K562 (cell line): Measurements from ENCODE around the gene HOXB3. TPM values are rescaled to one million over a fixed set of nuclear protein-coding genes. Genes with fewer than 3 reads are reported as not detected.

Experiments
- ATAC-seq: fragments of 200-7000 bp; cut with Tn5 transposase; 3 replicates; pipeline ENCODE4 v1.9.1; 2020; ENCODE audit warnings: moderate library complexity
- BruUV-seq: library from RNA; stranded (reverse); fragments of 400-500 nt; replicated peaks from 2 replicates; lab custom pipeline; 2021; lab: Mats Ljungman, UMichigan
- CTCF ChIA-PET: fragments of 300-600 bp; formaldehyde crosslinking; extraction: SDS; loops from one replicate; lab custom pipeline; 2021; ENCODE audit warnings: low intra/inter-chr PET ratio; lab: Yijun Ruan, JAX
- POLR2A ChIA-PET: fragments of 300-600, 350-650 bp; sonication (Branson Sonifier 250); formaldehyde crosslinking; extraction: SDS; loops from one replicate; lab custom pipeline; 2021; ENCODE audit warnings: antibody characterized with exemption, inconsistent platforms; lab: Yijun Ruan, JAX
- DNase-seq, 4 experiments: peaks; one replicate each; pipeline versions ENCODE4 v3.0.0 to v3.0.0-alpha.2; 2011 to 2018; ENCODE audit warnings: low spot score in 3 of 4, mixed read lengths in 3 of 4; ENCODE audit errors: extremely low read depth in 1 of 4
- FAIRE-seq: peaks from 2 replicates; lab custom pipeline; 2011; peaks lifted over from hg19 to GRCh38; lab: Jason Lieb, UNC
- H2AFZ ChIP-seq: 2 replicates; pipeline ENCODE4 v1.6.0; 2011; ENCODE audit warnings: low read depth, low read length, control low read depth, inconsistent platforms
- H3K27ac ChIP-seq: fragments of 200-600 bp; 3 replicates; pipeline ENCODE4 v1.8.0; 2011; ENCODE audit warnings: low read depth, mild to moderate bottlenecking, control low read depth, inconsistent platforms, low read length, moderate library complexity, mixed read lengths; ENCODE audit errors: extremely low read depth
- H3K27me3 ChIP-seq, 2 experiments: fragments of 300-600 bp in 1 of 2; 2 replicates in 1 of 2; 3 replicates in 1 of 2; pipeline versions ENCODE4 v1.6.0 to v1.8.0; 2011; ENCODE audit warnings: inconsistent platforms in 2 of 2, low read length in 2 of 2, mild to moderate bottlenecking in 1 of 2, mixed read lengths in 1 of 2, moderate library complexity in 1 of 2; ENCODE audit not compliant: control insufficient read depth in 2 of 2, insufficient read depth in 2 of 2
- H3K36me3 ChIP-seq: fragments of 300-600 bp; 3 replicates; pipeline ENCODE4 v1.8.0; 2011; ENCODE audit warnings: mild to moderate bottlenecking, low read length, inconsistent platforms; ENCODE audit not compliant: control insufficient read depth, insufficient read depth
- H3K4me1 ChIP-seq, 2 experiments: fragments of 200-600 bp in 1 of 2; replicated peaks in 1 of 2; 2 replicates in 1 of 2; 3 replicates in 1 of 2; pipeline versions ENCODE4 v1.5.1 to v1.8.0; 2011; ENCODE audit warnings: inconsistent platforms in 2 of 2, low read length in 2 of 2, mild to moderate bottlenecking in 1 of 2, mixed read lengths in 1 of 2, moderate library complexity in 1 of 2; ENCODE audit not compliant: control insufficient read depth in 2 of 2, insufficient read depth in 2 of 2
- H3K4me2 ChIP-seq: 2 replicates; pipeline ENCODE4 v1.6.1; 2011; ENCODE audit warnings: low read length, control low read depth, inconsistent platforms, mixed read lengths; ENCODE audit not compliant: insufficient read depth
- H3K4me3 ChIP-seq: fragments of 200-600 bp; sonication (generic), shearing (Covaris generic); 2 replicates; pipeline ENCODE4 v1.5.1; 2016; ENCODE audit warnings: control low read depth, inconsistent platforms
- H3K79me2 ChIP-seq: fragments of 200-600 bp; 3 replicates; pipeline ENCODE4 v1.8.0; 2011; ENCODE audit warnings: low read length, inconsistent platforms; ENCODE audit not compliant: control insufficient read depth, insufficient read depth
- H3K9ac ChIP-seq, 2 experiments: 2 replicates each; pipeline versions ENCODE4 v1.6.0 to v1.6.1; 2011; ENCODE audit warnings: low read depth in 2 of 2, low read length in 2 of 2, control low read depth in 1 of 2, inconsistent platforms in 1 of 2, mild to moderate bottlenecking in 1 of 2, mixed read lengths in 1 of 2; ENCODE audit not compliant: insufficient read depth in 1 of 2
- H3K9me1 ChIP-seq: one replicate; pipeline ENCODE4 v1.6.0; 2011; ENCODE audit warnings: inconsistent platforms, mild to moderate bottlenecking, low read length, moderate library complexity; ENCODE audit not compliant: control insufficient read depth, insufficient read depth
- H3K9me3 ChIP-seq: replicated peaks from 2 replicates; pipeline ENCODE4 v1.5.1; 2011; ENCODE audit warnings: low read depth, low read length, inconsistent platforms; ENCODE audit not compliant: control insufficient read depth, insufficient read depth
- H4K20me1 ChIP-seq: replicated peaks from 2 replicates; pipeline ENCODE4 v1.6.1; 2011; ENCODE audit warnings: low read length, inconsistent platforms, mixed read lengths; ENCODE audit not compliant: control insufficient read depth, insufficient read depth
- CHCHD3 ChIP-seq: fragments of 250-450 bp; sonication (Bioruptor Pico); IDR thresholded peaks from 2 replicates; pipeline ENCODE4 v2.1.2; 2022; ENCODE audit warnings: mild to moderate bottlenecking
- GTF2F1 ChIP-seq: IDR thresholded peaks from 2 replicates; pipeline ENCODE4 v1.6.1; 2011; ENCODE audit warnings: low read depth, low read length, improper control_type of control experiment
- MAZ ChIP-seq, 2 experiments: fragments of 450-650 bp in 1 of 2; sonication (generic) in 1 of 2; formaldehyde crosslinking; IDR thresholded peaks in 1 of 2; conservative IDR thresholded peaks in 1 of 2; 2 replicates each; pipeline versions ENCODE4 v1.4.0 to v1.5.0; 2020; ENCODE audit warnings: mild to moderate bottlenecking in 1 of 2, missing genetic modification reagents in 1 of 2
- NR1H2 ChIP-seq: sonication (generic); formaldehyde crosslinking; IDR thresholded peaks from 2 replicates; pipeline ENCODE4 v1.4.0; 2020; ENCODE audit warnings: mild to moderate bottlenecking, missing genetic modification reagents
- PATZ1 ChIP-seq: fragments of 250-450 bp; sonication (Bioruptor Pico); IDR thresholded peaks from 2 replicates; pipeline ENCODE4 v1.5.0; 2020; ENCODE audit warnings: mild to moderate bottlenecking, borderline replicate concordance
- SAP30 ChIP-seq: fragments of 200-600 bp; sonication (generic); IDR thresholded peaks from 2 replicates; pipeline ENCODE4 v1.6.1; 2012; ENCODE audit warnings: borderline replicate concordance, low read depth, mild to moderate bottlenecking, moderate library complexity, low read length, control low read depth, inconsistent platforms; ENCODE audit not compliant: insufficient read depth, poor library complexity, severe bottlenecking
- SREBF2 ChIP-seq: sonication (generic); formaldehyde crosslinking; IDR thresholded peaks from 2 replicates; pipeline ENCODE4 v1.4.0; 2020; ENCODE audit warnings: mild to moderate bottlenecking, missing genetic modification reagents
- SUPT5H ChIP-seq: fragments of 450-650 bp; IDR thresholded peaks from 2 replicates; pipeline ENCODE4 v1.6.1; 2016
- ZFPM2 ChIP-seq: fragments of 250-450 bp; sonication (Bioruptor Pico); IDR thresholded peaks from 2 replicates; pipeline ENCODE4 v1.5.1; 2022; ENCODE audit warnings: mild to moderate bottlenecking
- ZNF23 ChIP-seq: fragments of 250-450 bp; sonication (Bioruptor Pico); IDR thresholded peaks from 2 replicates; pipeline ENCODE4 v1.4.0; 2020; ENCODE audit warnings: mild to moderate bottlenecking
- ZNF24 ChIP-seq: fragments of 450-650 bp; IDR thresholded peaks from 2 replicates; pipeline ENCODE4 v1.6.1; 2016
- WGBS: fragments of 100-300 bp; shearing (Covaris generic); methylation state at CpG from one replicate; pipeline ENCODE4 v1.1.6; 2016; ENCODE audit warnings: low coverage, mixed read lengths; ENCODE audit not compliant: insufficient coverage; ENCODE audit errors: missing lambda C conversion rate; 5-methylcytosine and 5-hydroxymethylcytosine counted together
- in situ Hi-C: fragments of 300-500 bp; cut with MboI; formaldehyde crosslinking; loops from 4 replicates; pipeline ENCODE4 v1.15.0; 2018; ENCODE audit warnings: inconsistent platforms, mixed read lengths
- intact Hi-C: fragments of 100-400 bp; cut with micrococcal nuclease; formaldehyde crosslinking; loops from 2 replicates; pipeline ENCODE4 v1.14.2; 2022
- polyA plus RNA-seq, 8 experiments: library from polyadenylated mRNA; depleted of rRNA in 4 of 8; stranded (reverse) in 5 of 8; unstranded in 3 of 8; fragments of >200 nt; fragmentation: Nextera tagmentation in 2 of 8; fragmentation: Illumina TruSeq in 1 of 8; extraction: Ambion mirVana in 2 of 8; extraction: Trizol in 1 of 8; gene quantifications; 2 replicates each; pipeline versions ENCODE4 v1.2.1 to v1.2.3, GENCODE V29; 2011 to 2014; ENCODE audit warnings: inconsistent platforms in 1 of 8, missing spikeins in 1 of 8
- total RNA-seq, 7 experiments: library from RNA; depleted of rRNA in 6 of 7; stranded (reverse); fragments of >200 nt in 6 of 7; fragmentation: Illumina TruSeq in 2 of 7; extraction: Trizol in 2 of 7; gene quantifications; 2 replicates each; pipeline versions ENCODE4 v1.2.1 to v1.2.3, GENCODE V29; 2011 to 2021; ENCODE audit warnings: low replicate concordance in 1 of 7
- TF ChIP-seq, protein P1 (sequence below): sonication (generic); formaldehyde crosslinking; IDR thresholded peaks from 2 replicates; pipeline ENCODE4 v1.8.0; 2022; ENCODE audit warnings: mild to moderate bottlenecking, missing genetic modification reagents
- TF ChIP-seq, protein P2 (sequence below): fragments of 450-650 bp; IDR thresholded peaks from 2 replicates; pipeline ENCODE4 v1.6.1; 2016; ENCODE audit warnings: missing biosample characterization, missing genetic modification characterization

Gene HOXB3
- total and polyA plus RNA-seq, 9 of the 15 experiments (the other 6 are each of a cell fraction or from before 2014, with no cell fraction given) = 2.4 to 41.3 (median 20.2) TPM

- ChIA-PET CTCF (interaction anchor here (0.7 to 1.4 kb wide), 3 partner anchors 43 to 149 kb away, joined by 3 to 10 read pairs (median 4); no protein-coding TSS in a partner anchor), POLR2A (interaction anchor here (0.6 to 1.9 kb wide), 5 partner anchors 9 to 82 kb away, joined by 3 to 12 read pairs (median 5); no protein-coding TSS in a partner anchor)
- Histone ChIP-seq H3K9me1 (no peaks in the 10 kb centered on the region), H3K27ac (no peak overlapping the region; the same call in 2 of the 3 replicates), H3K9me3 (no peaks in the 10 kb centered on the region), H3K79me2 (no peaks in the 10 kb centered on the region), H2AFZ (peak overlapping the region; percentile 51), H3K36me3 (no peaks in the 10 kb centered on the region), H3K4me2 (peak overlapping the region; percentile 57), H3K27me3 (no peaks in the 10 kb centered on the region), H3K4me1 (peaks cover 6 to 36% of the 10 kb centered on the region in 2 experiments; a peak in 4 of 5 replicates), H4K20me1 (no peaks in the 10 kb centered on the region), H3K9ac (peak overlapping the region in 1 of 2 experiments; percentile 77; a peak in 1 of 4 replicates), H3K4me3 (no peak overlapping the region)
- in situ Hi-C loops = no loop called here
- peak; percentile 89 for FAIRE-seq
- intact Hi-C loops = loop anchor here (2.0 kb wide), 1 partner anchor 48 kb away; no protein-coding TSS in a partner anchor
- peak; percentile 35 to 86 (median 61) for DNase-seq
- no TSS peak for BruUV-seq
- ATAC-seq = peak; percentile 97
- WGBS = 16% methylated on average over 12 of the region's 12 CpGs
- TF ChIP-seq, protein P1, sequence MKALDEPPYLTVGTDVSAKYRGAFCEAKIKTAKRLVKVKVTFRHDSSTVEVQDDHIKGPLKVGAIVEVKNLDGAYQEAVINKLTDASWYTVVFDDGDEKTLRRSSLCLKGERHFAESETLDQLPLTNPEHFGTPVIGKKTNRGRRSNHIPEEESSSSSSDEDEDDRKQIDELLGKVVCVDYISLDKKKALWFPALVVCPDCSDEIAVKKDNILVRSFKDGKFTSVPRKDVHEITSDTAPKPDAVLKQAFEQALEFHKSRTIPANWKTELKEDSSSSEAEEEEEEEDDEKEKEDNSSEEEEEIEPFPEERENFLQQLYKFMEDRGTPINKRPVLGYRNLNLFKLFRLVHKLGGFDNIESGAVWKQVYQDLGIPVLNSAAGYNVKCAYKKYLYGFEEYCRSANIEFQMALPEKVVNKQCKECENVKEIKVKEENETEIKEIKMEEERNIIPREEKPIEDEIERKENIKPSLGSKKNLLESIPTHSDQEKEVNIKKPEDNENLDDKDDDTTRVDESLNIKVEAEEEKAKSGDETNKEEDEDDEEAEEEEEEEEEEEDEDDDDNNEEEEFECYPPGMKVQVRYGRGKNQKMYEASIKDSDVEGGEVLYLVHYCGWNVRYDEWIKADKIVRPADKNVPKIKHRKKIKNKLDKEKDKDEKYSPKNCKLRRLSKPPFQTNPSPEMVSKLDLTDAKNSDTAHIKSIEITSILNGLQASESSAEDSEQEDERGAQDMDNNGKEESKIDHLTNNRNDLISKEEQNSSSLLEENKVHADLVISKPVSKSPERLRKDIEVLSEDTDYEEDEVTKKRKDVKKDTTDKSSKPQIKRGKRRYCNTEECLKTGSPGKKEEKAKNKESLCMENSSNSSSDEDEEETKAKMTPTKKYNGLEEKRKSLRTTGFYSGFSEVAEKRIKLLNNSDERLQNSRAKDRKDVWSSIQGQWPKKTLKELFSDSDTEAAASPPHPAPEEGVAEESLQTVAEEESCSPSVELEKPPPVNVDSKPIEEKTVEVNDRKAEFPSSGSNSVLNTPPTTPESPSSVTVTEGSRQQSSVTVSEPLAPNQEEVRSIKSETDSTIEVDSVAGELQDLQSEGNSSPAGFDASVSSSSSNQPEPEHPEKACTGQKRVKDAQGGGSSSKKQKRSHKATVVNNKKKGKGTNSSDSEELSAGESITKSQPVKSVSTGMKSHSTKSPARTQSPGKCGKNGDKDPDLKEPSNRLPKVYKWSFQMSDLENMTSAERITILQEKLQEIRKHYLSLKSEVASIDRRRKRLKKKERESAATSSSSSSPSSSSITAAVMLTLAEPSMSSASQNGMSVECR (CRISPR knock-in tag) = no peak
- TF ChIP-seq ZNF24 = no peak
- TF ChIP-seq MAZ (CRISPR knock-in tag; conservative IDR thresholded peaks at IDR 0.05 in 1 of 2, IDR thresholded peaks at IDR 0.05 in 1 of 2) = peak in 1 of 2 experiments; percentile 89; a peak in 3 of 4 replicates
- TF ChIP-seq SUPT5H = no peak
- TF ChIP-seq ZFPM2 (CRISPR knock-in tag) = no peak
- no peak for TF ChIP-seq SREBF2
- TF ChIP-seq, protein P2, sequence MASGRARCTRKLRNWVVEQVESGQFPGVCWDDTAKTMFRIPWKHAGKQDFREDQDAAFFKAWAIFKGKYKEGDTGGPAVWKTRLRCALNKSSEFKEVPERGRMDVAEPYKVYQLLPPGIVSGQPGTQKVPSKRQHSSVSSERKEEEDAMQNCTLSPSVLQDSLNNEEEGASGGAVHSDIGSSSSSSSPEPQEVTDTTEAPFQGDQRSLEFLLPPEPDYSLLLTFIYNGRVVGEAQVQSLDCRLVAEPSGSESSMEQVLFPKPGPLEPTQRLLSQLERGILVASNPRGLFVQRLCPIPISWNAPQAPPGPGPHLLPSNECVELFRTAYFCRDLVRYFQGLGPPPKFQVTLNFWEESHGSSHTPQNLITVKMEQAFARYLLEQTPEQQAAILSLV (tag) = no peak
- no peak for TF ChIP-seq SAP30
- TF ChIP-seq NR1H2 = no peak
- TF ChIP-seq GTF2F1 = no peak
- no peak for TF ChIP-seq CHCHD3 (CRISPR knock-in tag)
- no peak for TF ChIP-seq PATZ1 (CRISPR knock-in tag)
- TF ChIP-seq ZNF23 (CRISPR knock-in tag) = no peak
Observed at GRCh38 chr17:48500435-48501426, 89.3 kb downstream of the HOXB3 start.
